Prostate gland (tissue), 2 donors: ENCODE data around the gene HMGCL. TPM values are rescaled to one million over a fixed set of nuclear protein-coding genes. Genes with fewer than 3 reads are reported as not detected.
A peak's percentile ranks its signal among the peaks of the same experiment; 100 is the strongest.

ENCODE experiments used
- DNase-seq: peaks from one replicate; pipeline ENCODE4 v3.0.0-alpha.2; 2019; ENCODE audit warnings: low spot score
- H3K27ac ChIP-seq, 2 donors: fragments of 200-600 bp; sonication (generic); 2 replicates each; pipeline ENCODE4 v1.5.1; 2017 to 2019
- H3K27me3 ChIP-seq: fragments of 200-600 bp; sonication (generic); replicated peaks from 2 replicates; pipeline ENCODE4 v1.5.1; 2019; ENCODE audit not compliant: insufficient read depth
- H3K36me3 ChIP-seq, 2 donors: fragments of 200-600 bp; sonication (generic); 1 replicate in 1 of 2; 2 replicates in 1 of 2; pipeline versions ENCODE4 v1.5.1 to v1.8.1; 2017 to 2019
- H3K4me1 ChIP-seq: fragments of 200-600 bp; sonication (generic); replicated peaks from 2 replicates; pipeline ENCODE4 v1.5.1; 2019
- H3K4me3 ChIP-seq, 2 donors: fragments of 200-600 bp; sonication (generic); 2 replicates each; pipeline ENCODE4 v1.5.1; 2017 to 2019
- H3K9me3 ChIP-seq: fragments of 200-600 bp; sonication (generic); 2 replicates; pipeline ENCODE4 v1.5.1; 2017
- POLR2A ChIP-seq: fragments of 450-650 bp; IDR thresholded peaks from one replicate; pipeline ENCODE4 v1.6.1; 2016; ENCODE audit warnings: antibody characterized with exemption, mild to moderate bottlenecking
- POLR2AphosphoS5 ChIP-seq: sonication (generic); formaldehyde crosslinking; IDR thresholded peaks from one replicate; pipeline ENCODE4 v1.6.1; 2017; ENCODE audit warnings: antibody characterized with exemption
- WGBS: methylation state at CpG from one replicate; pipeline ENCODE4 v1.1.5; 2018; 5-methylcytosine and 5-hydroxymethylcytosine counted together
- intact Hi-C: fragments of 100-400 bp; cut with DNase I; formaldehyde crosslinking; loops from one replicate; pipeline ENCODE4 v1.14.2; 2022
- total RNA-seq, 2 donors: library from RNA; depleted of rRNA; stranded (reverse); fragments of >200 nt; gene quantifications; one replicate each; pipeline ENCODE4 v1.1.0, GENCODE V29; 2016
- TF ChIP-seq, protein P1 (sequence below), 4 experiments: fragments of 200-600 bp in 2 of 4; fragments of 450-650 bp in 2 of 4; sonication (generic) in 2 of 4; IDR thresholded peaks; 1 replicate in 3 of 4; 2 replicates in 1 of 4; pipeline ENCODE4 v1.5.1; 2016 to 2019; ENCODE audit warnings: antibody characterized with exemption in 4 of 4, mild to moderate bottlenecking in 2 of 4, moderate library complexity in 2 of 4

The HMGCL gene
- total RNA-seq, 2 donors from 2014 or later: 51.1 to 58.7 TPM

DNA sequence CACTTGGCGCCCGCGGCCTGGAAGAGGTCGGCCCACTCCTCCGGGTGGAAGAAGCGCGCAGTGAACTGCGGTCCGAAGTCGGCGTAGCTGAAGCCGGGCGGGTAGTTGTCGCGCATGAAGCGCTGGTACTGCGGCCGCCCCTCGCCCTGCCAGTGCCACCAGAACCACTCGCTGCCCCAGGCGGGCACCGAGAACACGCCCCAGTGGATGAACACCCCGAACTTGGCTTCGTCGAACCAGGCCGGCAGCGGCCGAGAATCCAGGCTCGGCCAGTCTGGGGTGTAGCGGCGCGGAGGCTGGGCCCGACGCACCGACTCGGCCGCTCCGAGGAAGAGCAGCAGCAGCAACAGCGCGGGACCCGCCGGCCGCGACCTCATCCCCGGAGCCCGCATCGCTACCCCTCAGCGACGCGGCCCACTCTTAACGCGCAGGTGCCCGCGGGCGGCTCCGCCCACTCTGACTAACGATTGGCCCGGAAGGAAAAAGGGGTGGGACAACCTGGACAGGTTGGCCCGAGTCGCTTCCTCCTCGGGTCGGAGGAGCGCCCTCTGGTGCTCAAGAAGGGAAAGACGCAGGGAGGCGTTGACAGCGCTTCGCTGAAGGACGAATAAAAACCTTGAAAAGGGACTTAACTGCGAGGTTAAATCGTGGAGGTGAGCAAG lies 42.8 kb upstream of the HMGCL start, which contains the start of gene FUCA1:
Gene FUCA1 (minus strand): TSS at position 396 of the 662 bp plus-strand sequence. CDS start 4 bp downstream, at position 392.
- H3K4me3 ChIP-seq: peak within 1 kb of the TSS; percentile 78 to 85
- peak; percentile 98 for TF ChIP-seq POLR2AphosphoS5
- TF ChIP-seq, protein P1, sequence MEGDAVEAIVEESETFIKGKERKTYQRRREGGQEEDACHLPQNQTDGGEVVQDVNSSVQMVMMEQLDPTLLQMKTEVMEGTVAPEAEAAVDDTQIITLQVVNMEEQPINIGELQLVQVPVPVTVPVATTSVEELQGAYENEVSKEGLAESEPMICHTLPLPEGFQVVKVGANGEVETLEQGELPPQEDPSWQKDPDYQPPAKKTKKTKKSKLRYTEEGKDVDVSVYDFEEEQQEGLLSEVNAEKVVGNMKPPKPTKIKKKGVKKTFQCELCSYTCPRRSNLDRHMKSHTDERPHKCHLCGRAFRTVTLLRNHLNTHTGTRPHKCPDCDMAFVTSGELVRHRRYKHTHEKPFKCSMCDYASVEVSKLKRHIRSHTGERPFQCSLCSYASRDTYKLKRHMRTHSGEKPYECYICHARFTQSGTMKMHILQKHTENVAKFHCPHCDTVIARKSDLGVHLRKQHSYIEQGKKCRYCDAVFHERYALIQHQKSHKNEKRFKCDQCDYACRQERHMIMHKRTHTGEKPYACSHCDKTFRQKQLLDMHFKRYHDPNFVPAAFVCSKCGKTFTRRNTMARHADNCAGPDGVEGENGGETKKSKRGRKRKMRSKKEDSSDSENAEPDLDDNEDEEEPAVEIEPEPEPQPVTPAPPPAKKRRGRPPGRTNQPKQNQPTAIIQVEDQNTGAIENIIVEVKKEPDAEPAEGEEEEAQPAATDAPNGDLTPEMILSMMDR (IDR thresholded peaks at IDR 0.05): peak; percentile 91 to 98 (median 96)
- peak; percentile 96 for TF ChIP-seq POLR2A
- H3K27ac ChIP-seq: peak within 1 kb of the TSS; percentile 69 to 70
- H3K36me3 ChIP-seq: no peaks in the 10 kb centered on the region
- peak; percentile 95 for DNase-seq
- intact Hi-C loops: no loop called here
- H3K9me3 ChIP-seq: no peaks in the 10 kb centered on the region
- no peaks in the 10 kb centered on the region for H3K27me3 ChIP-seq
- WGBS: under 1% methylated on average over 51 of the region's 71 CpGs
- H3K4me1 ChIP-seq: no peaks in the 10 kb centered on the region

DNA sequence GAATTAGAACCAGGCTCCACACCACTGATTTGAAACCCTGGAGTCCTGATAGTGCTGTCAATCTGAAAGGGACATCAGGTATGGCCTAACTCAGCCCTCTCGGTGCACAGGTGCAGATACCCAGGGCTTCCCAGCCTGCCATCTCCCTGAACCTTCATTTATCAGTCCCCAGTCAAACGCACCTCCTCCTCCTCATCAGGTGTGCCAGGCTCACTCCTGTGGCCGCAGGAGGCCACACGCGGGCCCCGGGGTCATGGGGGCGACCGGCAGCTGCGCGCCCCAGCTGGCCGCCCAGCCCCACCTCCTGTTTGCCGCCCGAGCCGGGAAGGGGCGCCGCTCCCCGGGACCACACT lies 42.3 kb upstream of the HMGCL start:
- no peak for TF ChIP-seq POLR2A
- TF ChIP-seq, protein P1 (IDR thresholded peaks at IDR 0.05): no peak
- no peaks in the 10 kb centered on the region for H3K4me1 ChIP-seq
- H3K4me3 ChIP-seq: peak overlapping the region; percentile 78 to 85
- 3% methylated on average over 17 of the region's 17 CpGs for WGBS
- DNase-seq: no peak
- peak overlapping the region; percentile 69 to 70 for H3K27ac ChIP-seq
- intact Hi-C loops: no loop called here
- H3K9me3 ChIP-seq: no peaks in the 10 kb centered on the region
- no peaks in the 10 kb centered on the region for H3K27me3 ChIP-seq
- H3K36me3 ChIP-seq: no peaks in the 10 kb centered on the region

DNA sequence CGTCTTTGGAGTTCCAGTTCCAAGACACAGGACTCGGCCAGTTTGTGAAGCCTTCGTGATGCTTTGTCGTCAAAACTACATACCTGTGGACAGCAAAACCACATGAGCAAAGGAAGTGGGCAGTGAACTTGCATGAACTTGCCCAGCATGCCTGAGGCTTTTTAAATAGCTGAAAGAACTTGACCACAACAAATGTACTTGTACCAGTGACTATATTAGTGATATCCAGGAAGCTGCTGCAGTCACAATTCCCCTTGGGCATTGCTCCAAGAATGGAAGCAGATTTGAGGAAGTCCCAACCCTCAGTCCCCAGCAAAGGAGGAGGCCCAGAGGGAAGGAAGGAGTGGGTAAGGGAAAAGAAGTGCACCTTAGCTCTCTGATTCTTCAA lies 40.3 kb upstream of the HMGCL start:
- peak; percentile 7 for DNase-seq
- Histone ChIP-seq H3K27ac (no peak overlapping the region), H3K9me3 (no peaks in the 10 kb centered on the region), H3K36me3 (no peaks in the 10 kb centered on the region), H3K4me3 (no peak overlapping the region), H3K4me1 (no peaks in the 10 kb centered on the region), H3K27me3 (no peaks in the 10 kb centered on the region)
- intact Hi-C loops: no loop called here
- TF ChIP-seq POLR2A: no peak
- no peak for TF ChIP-seq POLR2AphosphoS5
- TF ChIP-seq, protein P1 (IDR thresholded peaks at IDR 0.05): no peak
- 56% methylated on average over 4 of the region's 4 CpGs for WGBS

DNA sequence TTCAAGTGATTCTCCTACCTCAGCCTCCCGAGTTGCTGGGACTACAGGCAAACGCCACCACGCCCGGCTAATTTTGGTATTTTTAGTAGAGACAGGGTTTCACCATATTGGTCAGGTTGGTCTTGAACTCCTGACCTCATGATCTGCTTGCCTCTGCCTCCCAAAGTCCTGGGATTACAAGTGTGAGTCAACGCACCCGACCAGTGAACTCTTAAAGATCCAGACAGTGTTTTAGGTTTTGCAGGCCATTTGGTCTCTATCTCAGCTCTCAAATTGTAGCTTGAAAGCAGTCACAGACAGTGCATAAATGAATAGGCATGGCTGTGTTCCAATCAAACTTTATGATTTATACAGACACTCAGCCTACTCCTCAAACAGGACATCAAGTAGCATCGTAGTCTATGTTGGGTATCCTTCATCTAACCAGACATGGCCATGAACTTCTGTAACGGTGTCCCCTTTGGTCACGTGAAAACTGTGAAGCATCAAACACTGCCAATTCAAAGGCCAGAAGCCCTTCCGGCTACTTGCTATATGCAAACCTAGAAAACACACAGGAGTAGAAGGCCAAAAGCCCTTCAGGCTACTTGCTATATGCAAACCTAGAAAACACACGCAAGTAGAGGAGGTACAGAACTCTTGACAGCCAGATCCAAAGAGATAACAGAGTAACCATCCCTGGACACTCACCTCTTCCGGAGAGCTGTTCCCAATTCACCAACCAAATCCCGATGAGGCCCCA lies 39.7 kb upstream of the HMGCL start:
- no peaks in the 10 kb centered on the region for H3K4me1 ChIP-seq
- H3K9me3 ChIP-seq: no peaks in the 10 kb centered on the region
- intact Hi-C loops: no loop called here
- no peak overlapping the region for H3K27ac ChIP-seq
- TF ChIP-seq POLR2AphosphoS5 (no peak), POLR2A (no peak)
- TF ChIP-seq, protein P1 (IDR thresholded peaks at IDR 0.05): no peak
- 90% methylated on average over 13 of the region's 13 CpGs for WGBS
- H3K27me3 ChIP-seq: no peaks in the 10 kb centered on the region
- H3K4me3 ChIP-seq: no peak overlapping the region
- H3K36me3 ChIP-seq: no peaks in the 10 kb centered on the region
- no peak for DNase-seq

DNA sequence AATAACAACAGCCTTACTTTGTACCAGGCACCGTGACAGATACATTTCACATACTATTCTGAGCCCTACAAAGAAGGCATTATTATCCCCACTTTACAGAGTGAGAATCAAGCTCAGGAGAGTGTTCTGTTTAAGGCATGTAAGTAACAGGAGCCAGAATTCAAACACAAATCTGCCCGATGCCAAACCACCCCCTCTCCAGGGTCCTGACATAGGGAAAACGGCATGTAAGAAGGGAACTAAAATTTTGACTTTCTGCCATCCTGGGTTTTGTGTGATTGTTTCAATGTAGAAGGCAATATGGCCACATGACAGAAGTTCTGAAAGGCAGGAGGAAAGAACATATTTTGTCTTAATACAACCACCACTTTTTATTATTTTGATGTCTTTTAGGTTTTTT lies 37.4 kb upstream of the HMGCL start:
- TF ChIP-seq, protein P1 (IDR thresholded peaks at IDR 0.05): no peak
- TF ChIP-seq POLR2A (no peak), POLR2AphosphoS5 (no peak)
- Histone ChIP-seq H3K27ac (no peak overlapping the region), H3K9me3 (no peaks in the 10 kb centered on the region), H3K4me3 (no peak overlapping the region), H3K27me3 (no peaks in the 10 kb centered on the region), H3K36me3 (peaks cover 0 to 3% of the 10 kb centered on the region in 2 donors), H3K4me1 (no peaks in the 10 kb centered on the region)
- no peak for DNase-seq
- intact Hi-C loops: no loop called here
- 62% methylated on average over 3 of the region's 3 CpGs for WGBS
